GM19328 (cell line): Measurements from ENCODE around the gene ACTN3.
"Not testable (repeated sequence)": the region's sequence is repeated elsewhere in the genome, so short reads cannot be mapped to it uniquely, and the experiment has no call there.

Source experiments
- ATAC-seq: cut with Tn5 transposase; IDR thresholded peaks from one replicate; pipeline ENCODE4 v1.9.1; 2021; ENCODE audit warnings: mild to moderate bottlenecking, moderate library complexity; ENCODE audit not compliant: unreplicated experiment

ACTN3 gene

DNA sequence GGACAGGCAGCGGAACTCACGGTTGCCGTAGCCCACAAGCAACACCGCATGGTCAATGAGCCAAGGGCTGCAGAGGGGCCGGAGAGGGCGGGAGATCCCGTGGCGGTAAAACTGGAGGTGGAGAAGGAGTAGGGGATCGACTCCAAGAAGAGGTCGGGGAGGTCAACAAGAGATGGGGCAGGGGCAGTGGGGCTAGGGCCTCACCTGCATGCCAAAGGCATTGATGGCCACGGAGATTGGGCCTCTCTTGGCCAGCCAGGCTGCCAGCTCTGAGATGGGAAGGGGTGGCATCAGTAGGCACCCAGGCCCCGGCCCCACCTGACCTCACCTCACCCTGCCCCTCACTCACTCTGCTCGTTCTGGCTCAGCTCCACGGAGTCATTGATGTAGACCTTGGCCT, 17.8 kb downstream of the ACTN3 start:
- ATAC-seq, result no peak

- no peak for ATAC-seq
Observed at GRCh38 chr11:66564984-66565383, 18.3 kb downstream of the ACTN3 start.

DNA sequence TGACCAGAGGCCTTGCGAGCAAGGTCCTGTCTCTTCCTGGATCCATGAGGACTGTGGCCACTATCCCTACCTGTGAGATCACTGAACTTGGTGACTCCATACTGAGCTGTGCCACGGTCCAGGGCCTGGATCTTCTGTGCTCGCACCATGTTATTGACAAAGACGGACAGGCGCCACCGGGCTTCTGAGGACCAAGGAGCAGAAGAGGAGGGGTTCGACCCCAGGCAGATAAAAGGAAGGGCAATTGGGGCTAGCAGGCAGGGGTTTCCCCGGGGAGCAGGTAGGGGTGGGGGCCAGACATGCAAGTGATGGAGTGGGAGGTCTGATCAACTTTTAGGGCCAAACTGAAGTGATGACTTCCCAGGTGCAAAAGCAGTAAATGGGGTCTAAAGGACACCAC, 19.5 kb downstream of the ACTN3 start:
- ATAC-seq, result no peak

DNA sequence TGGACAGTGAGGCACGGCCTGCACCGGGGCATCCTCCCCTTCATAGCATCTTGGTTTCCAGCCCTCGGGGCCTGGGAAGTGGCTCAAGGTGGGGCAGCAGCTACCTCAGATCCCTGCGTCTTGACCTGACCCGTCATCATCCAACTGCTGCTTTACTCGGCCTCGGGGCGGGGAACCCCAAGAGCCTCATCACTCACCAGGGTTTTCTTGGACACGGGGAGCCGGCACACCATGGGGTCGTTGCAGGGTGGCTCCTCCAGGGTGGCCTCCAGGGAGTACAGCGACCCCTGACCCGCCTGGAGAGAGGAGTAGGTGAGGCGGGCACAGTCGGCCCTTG, 21.1 kb downstream of the ACTN3 start:
- ATAC-seq, result no peak

- no peak for ATAC-seq
Observed at GRCh38 chr11:66568124-66568916, 21.6 kb downstream of the ACTN3 start, which contains the start of gene CTSF. CTSF (minus strand) TSS chr11:66568606; CDS start chr11:66568486, 120 bp downstream.

- no peak for ATAC-seq
Observed at GRCh38 chr11:66569076-66569475, 22.4 kb downstream of the ACTN3 start.

- ATAC-seq, result no peak
Observed at GRCh38 chr11:66570079-66570849, 23.6 kb downstream of the ACTN3 start.

DNA sequence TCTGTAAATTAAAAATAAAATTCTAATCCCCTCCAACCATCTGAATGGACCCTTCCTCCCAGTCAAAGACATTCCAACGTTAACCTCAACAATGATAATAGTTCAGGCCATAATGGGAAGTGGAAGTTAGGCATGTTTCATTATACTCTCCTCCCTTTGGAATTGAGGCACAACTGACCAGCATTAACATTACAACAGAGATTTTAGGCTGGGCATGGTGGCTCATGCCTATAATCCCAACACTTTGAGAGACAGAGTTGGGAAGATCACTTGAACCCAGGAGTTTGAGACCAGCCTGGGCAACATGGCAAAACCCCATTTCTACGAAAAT, 24.1 kb downstream of the ACTN3 start:
- ATAC-seq, result no peak

- ATAC-seq, result no peak
Observed at GRCh38 chr11:66579017-66579606, 32.4 kb downstream of the ACTN3 start.

- ATAC-seq, result no peak
Observed at GRCh38 chr11:66580803-66581202, 34.1 kb downstream of the ACTN3 start.

- no peak for ATAC-seq
Observed at GRCh38 chr11:66581261-66581660, 34.6 kb downstream of the ACTN3 start.

DNA sequence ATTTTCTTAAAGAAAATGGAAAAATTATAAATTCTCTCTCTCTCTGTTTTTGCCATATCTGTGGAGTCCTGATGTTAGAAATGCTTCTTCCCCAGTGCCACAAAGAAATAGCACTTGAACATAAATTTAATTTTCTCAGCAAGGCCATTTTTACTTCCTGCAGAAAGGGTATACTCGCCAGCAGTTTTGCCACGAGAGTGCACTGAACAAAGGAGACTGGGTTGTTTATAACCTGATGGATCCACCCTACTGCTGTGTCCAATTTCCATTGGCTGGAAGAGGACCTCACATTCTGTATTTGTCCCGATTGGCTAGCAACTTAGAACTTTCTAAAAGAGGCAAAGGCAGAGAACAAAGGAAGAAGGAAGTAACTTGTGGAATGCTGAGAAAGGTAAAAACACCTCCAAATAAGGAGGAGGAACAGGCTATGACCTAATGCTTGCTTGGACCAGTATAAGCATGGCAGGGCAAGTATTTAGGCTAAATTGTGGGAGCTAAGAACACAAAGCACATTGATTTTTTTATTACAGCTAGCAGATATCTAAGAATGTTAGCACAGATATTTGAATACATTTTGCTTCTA, 36.0 kb downstream of the ACTN3 start:
- not testable (repeated sequence) for ATAC-seq

GRCh38 chr11:66585447-66585846, 38.7 kb downstream of the ACTN3 start:
- ATAC-seq, result not testable (repeated sequence)

- ATAC-seq, result no peak
Observed at GRCh38 chr11:66586136-66586535, 39.4 kb downstream of the ACTN3 start.

DNA sequence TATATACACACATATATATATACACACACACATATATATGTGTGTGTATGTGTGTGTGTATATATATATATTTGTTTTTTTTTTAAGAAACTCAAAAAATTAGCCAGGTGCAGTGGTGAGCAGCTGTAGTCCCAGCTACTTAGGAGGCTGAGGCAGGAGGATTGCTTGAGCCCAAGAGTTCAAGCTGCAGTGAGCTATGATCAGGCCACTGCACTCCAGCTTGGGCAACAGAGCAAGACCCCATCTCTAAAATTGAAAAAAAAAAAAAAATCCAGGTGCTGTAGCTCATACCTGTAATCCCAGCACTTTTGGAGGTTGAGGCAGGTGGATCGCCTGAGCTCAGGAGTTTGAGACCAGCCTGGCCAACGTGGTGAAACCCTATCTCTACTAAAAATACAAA, 42.6 kb downstream of the ACTN3 start:
- not testable (repeated sequence) for ATAC-seq

- no peak for ATAC-seq
Observed at GRCh38 chr11:66589996-66590675, 43.4 kb downstream of the ACTN3 start.

- no peak for ATAC-seq
Observed at GRCh38 chr11:66591175-66591574, 44.5 kb downstream of the ACTN3 start.

GRCh38 chr11:66592457-66593302, 46.0 kb downstream of the ACTN3 start, which contains the start of the genes CCDC87 and CCS:
CCDC87 (minus strand) TSS chr11:66593063; CDS start chr11:66593015, 48 bp downstream.
CCS (plus strand) TSS chr11:66593185; CDS start chr11:66593262, 77 bp downstream.
- ATAC-seq, result peak; percentile 95

DNA sequence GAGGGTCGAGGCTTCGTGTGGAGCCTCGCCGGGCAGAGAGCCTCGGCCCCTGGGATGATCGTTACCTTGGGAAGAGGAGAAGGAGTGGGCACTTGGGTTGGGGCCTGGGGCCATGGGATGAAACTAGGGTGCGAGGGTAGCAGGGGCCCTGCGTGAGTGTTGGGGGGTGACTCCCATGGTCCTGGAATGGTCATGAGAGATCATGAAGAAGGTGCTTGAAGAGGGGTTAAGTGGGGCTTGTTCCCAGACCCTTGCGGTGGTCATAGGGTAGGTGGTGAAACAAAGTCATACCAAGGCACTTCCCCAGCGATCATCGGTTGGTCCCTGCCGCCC, 46.6 kb downstream of the ACTN3 start:
- peak; percentile 20 for ATAC-seq

DNA sequence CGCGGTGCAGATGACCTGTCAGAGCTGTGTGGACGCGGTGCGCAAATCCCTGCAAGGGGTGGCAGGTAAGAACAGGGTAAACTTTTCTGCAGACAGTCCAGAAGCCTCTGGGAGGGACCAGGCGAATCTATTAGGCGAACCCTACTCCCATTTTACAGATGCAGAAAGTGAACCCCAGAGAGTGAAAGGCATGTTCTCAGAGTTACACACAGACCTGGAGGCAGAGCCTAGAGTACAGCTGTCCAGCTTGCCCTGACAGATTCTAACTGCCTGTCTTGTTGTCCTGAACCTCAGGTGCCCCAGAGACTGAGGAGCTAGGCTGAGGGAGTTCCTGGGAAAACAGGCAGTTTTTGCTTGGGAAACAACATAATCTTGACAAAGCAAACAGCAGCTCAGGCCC, 46.9 kb downstream of the ACTN3 start:
- ATAC-seq, result no peak
